HG02852 (cell line): ENCODE measurements around the gene MPPED2.

Source experiments
- ATAC-seq: cut with Tn5 transposase; IDR thresholded peaks from one replicate; pipeline ENCODE4 v1.9.1; 2021; ENCODE audit warnings: mild to moderate bottlenecking, moderate library complexity; ENCODE audit not compliant: unreplicated experiment

The MPPED2 gene

GRCh38 chr11:30535818-30536217, 50.3 kb downstream of the MPPED2 start:
- no peak for ATAC-seq

DNA sequence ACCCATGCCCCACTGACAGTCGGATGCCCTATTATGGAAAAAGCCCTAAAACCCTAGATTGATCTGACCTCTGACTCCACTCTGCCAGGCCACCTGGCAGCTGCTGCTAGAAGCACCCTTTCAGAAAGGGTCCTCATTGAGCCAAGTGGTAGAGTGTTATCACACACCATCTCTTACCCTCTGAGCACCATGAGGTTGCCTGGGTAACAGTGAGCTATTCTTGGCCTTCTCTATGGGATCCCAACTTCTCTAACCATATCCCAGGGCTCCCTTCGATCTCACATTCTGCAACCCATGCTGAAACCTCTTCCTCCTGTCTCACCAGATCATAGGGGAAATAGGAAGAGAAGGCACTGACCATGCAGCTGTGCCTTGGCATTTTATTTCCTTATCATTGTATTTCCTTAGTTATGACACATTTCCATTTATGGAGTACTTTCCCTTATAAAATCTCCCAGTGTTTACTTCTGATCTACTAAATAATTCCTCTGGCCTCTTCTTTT, 52.7 kb downstream of the MPPED2 start:
- no peak for ATAC-seq

GRCh38 chr11:30527566-30527965, 58.6 kb downstream of the MPPED2 start:
- ATAC-seq, result no peak

DNA sequence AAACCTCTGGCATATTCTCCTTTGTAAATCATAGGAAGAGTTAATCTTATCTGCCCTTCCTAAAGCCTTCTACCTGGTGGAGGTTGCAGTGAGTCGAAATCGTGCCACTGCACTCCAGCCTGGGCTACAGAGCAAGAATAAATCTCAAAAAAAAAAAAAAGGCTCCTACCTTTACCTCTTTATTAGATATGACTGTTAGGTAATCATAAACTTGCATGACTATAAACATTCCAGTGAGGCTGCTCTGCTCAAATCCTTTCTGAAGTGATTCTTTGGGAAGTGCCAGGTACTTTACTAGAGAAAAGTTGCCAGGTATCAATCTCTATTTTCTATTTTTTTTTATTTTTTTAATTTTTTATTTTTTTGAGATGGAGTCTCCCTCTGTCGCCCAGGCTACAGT, 59.6 kb downstream of the MPPED2 start:
- no peak for ATAC-seq

GRCh38 chr11:30522536-30523243, 63.5 kb downstream of the MPPED2 start:
- no peak for ATAC-seq

DNA sequence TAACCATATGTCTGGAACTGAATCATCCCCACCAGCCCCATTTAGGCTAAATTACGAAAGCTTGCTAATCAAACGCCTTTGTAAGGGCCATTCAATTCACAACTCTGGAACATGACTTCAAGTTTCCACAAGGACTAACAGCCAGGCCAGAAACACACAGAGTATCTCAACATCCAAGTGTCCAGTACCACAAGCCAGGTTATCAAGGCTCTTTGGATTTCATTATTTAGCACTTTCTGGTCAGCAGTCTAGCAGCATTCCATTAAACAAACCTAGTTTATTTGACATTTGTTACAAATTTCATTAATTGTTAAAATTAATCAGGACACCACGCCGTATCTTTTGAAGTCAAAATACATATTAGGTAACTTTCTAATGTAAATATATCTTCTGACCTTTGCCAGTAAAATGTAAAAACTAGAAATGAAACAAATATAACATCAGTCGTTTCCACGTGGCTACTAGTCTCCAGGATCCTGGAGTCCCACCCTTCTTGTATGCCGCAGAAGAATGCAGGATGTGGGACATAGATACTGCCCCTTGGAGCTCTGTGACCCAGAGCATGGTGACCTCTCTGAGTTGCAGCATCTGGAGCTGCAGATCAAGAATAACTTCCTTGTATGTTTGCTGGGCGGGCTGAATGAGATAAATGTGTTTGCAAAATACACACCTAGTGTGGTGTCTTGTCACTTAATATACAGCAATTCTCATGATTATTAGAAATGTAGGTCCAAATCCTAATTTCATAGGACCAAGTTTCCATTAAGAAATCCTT, 64.7 kb downstream of the MPPED2 start:
- ATAC-seq, result no peak

- no peak for ATAC-seq
Observed at GRCh38 chr11:30513087-30513486, 73.1 kb downstream of the MPPED2 start.

GRCh38 chr11:30511408-30511807, 74.7 kb downstream of the MPPED2 start:
- ATAC-seq, result no peak

DNA sequence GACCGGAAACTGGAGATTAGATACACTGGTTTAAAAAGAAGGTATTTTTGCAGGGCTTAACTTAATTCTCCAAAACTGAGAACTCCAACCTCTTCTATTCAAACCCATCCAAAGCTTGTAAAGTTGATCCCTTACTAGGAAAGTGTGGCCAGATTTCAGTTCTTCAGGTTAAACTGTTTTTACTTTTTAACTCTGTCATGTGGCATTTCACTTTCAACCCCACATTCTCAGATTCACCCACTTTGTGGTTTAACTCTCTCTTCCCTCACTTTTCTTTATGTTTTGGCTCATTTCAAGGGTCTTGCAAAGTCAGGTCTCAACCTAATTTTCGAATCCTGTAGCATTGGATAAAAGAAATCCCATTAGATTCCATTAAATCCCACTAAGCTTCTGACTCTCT, 75.4 kb downstream of the MPPED2 start:
- ATAC-seq, result no peak

- ATAC-seq, result no peak
Observed at GRCh38 chr11:30509364-30509763, 76.8 kb downstream of the MPPED2 start.

GRCh38 chr11:30508594-30508993, 77.6 kb downstream of the MPPED2 start:
- no peak for ATAC-seq

DNA sequence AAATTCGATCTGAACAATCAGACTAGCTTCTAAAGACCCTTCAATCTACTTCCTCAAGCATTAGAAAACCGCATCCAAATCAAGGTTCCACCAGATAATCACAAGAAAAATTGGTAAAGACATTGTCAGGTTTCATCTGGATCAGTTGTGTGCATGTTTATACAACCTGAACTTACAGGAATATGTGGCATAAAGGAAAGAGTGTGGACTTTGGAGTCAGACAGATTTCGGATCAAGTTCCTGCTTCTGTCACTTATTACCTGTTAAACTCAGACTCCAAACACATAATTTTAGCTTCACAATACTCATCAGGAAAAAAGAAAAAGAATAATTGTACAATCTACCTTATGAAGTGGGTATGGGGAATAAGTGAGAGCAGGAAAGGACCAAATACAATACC, 80.5 kb downstream of the MPPED2 start:
- no peak for ATAC-seq

GRCh38 chr11:30504468-30504867, 81.7 kb downstream of the MPPED2 start:
- no peak for ATAC-seq

GRCh38 chr11:30503156-30503555, 83.0 kb downstream of the MPPED2 start:
- ATAC-seq, result no peak

- no peak for ATAC-seq
Observed at GRCh38 chr11:30502305-30502704, 83.8 kb downstream of the MPPED2 start.

DNA sequence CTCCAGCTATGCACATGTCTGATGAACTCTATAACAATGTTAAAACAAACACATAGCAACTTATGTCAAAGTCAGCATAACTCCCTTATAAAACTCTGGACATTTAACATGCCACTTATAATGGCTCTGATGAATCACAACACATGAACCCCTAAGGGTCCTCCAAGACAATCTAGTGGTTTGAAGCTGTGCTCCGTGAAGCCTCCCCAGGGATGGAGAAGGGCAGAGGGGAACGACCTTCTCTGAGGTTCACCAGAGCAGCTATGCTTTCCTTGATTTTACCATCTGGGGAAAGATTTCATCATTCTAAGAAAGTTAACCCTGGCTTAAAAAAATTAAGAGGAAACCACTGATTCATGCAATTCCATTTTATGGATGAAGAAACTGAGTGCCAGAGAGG, 84.4 kb downstream of the MPPED2 start:
- ATAC-seq, result no peak

- ATAC-seq, result no peak
Observed at GRCh38 chr11:30499940-30500339, 86.2 kb downstream of the MPPED2 start.

- no peak for ATAC-seq
Observed at GRCh38 chr11:30497600-30497999, 88.6 kb downstream of the MPPED2 start.

GRCh38 chr11:30496935-30497334, 89.2 kb downstream of the MPPED2 start:
- ATAC-seq, result no peak

DNA sequence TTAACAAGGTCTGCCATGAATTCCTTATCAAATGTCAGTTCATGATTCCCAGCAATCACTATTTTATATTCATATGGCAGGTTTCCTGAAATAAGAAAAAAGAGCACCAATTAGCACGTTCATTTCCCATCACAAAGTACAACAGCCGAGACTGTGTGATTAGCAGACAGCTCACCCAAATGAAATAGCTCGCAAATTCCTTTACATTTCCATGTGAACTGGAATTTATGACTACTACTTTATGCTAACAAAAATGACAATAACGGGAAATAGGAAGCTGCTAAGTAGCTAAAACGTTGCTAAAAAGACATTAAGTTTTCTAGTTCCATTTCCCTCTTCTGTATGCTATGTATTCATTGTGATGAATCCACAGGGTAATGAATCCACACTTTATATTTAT, 90.7 kb downstream of the MPPED2 start:
- no peak for ATAC-seq

- no peak for ATAC-seq
Observed at GRCh38 chr11:30489511-30489910, 96.6 kb downstream of the MPPED2 start.

- ATAC-seq, result no peak
Observed at GRCh38 chr11:30489076-30489475, 97.1 kb downstream of the MPPED2 start.
